GM12878 (cell line): ENCODE results near the gene FBXO42. TPM values are rescaled to one million over a fixed set of nuclear protein-coding genes. Genes with fewer than 3 reads are reported as not detected.

Experiments
- CBFB ChIP-seq: IDR thresholded peaks from 2 replicates; pipeline ENCODE4 v1.6.1; 2016; ENCODE audit warnings: antibody characterized with exemption, low read depth
- GATAD2B ChIP-seq: fragments of 450-650 bp; conservative IDR thresholded peaks from 2 replicates; pipeline ENCODE4 v1.6.1; 2017; ENCODE audit warnings: low read depth, mild to moderate bottlenecking, moderate library complexity
- HSF1 ChIP-seq: fragments of 150-350 bp; IDR thresholded peaks from 2 replicates; pipeline ENCODE4 v1.6.1; 2014; ENCODE audit warnings: mild to moderate bottlenecking, low read depth, low read length
- IKZF2 ChIP-seq, 2 experiments: fragments of 450-650 bp; IDR thresholded peaks; 2 replicates each; pipeline ENCODE4 v1.6.1; 2017; ENCODE audit warnings: mild to moderate bottlenecking in 2 of 2, moderate library complexity in 2 of 2
- PAX8 ChIP-seq: fragments of 450-650 bp; IDR thresholded peaks from 2 replicates; pipeline ENCODE4 v1.6.1; 2017; ENCODE audit warnings: mild to moderate bottlenecking, moderate library complexity
- RCOR1 ChIP-seq: conservative IDR thresholded peaks from 2 replicates; pipeline ENCODE4 v1.6.1; 2012; ENCODE audit warnings: low read depth, low read length, improper control_type of control experiment
- SMARCA5 ChIP-seq: fragments of 450-650 bp; IDR thresholded peaks from 2 replicates; pipeline ENCODE4 v1.6.1; 2017; ENCODE audit warnings: mild to moderate bottlenecking
- SREBF1 ChIP-seq: IDR thresholded peaks from 2 replicates; pipeline ENCODE4 v1.6.1; 2012; ENCODE audit warnings: mild to moderate bottlenecking, low read length
- polyA plus RNA-seq, 11 experiments: library from polyadenylated mRNA; depleted of rRNA in 4 of 11; unstranded in 6 of 11; stranded (reverse) in 5 of 11; fragments of >200 nt; fragmentation: Nextera tagmentation in 4 of 11; fragmentation: Illumina TruSeq in 1 of 11; extraction: Ambion mirVana in 4 of 11; extraction: Trizol in 1 of 11; gene quantifications; 1 replicate in 1 of 11; 2 replicates in 10 of 11; pipeline versions ENCODE4 v1.2.1 to v1.2.3, GENCODE V29; 2011 to 2016; ENCODE audit warnings: inconsistent platforms in 2 of 11, missing spikeins in 2 of 11, low read depth in 1 of 11
- total RNA-seq, 4 experiments: library from RNA; depleted of rRNA in 3 of 4; stranded (reverse); fragments of >200 nt in 3 of 4; fragmentation: Illumina TruSeq in 1 of 4; extraction: Trizol in 1 of 4; gene quantifications; 2 replicates each; pipeline versions ENCODE4 v1.2.1 to v1.2.3, GENCODE V29; 2013 to 2021

The FBXO42 gene
- total and polyA plus RNA-seq, 10 of the 15 experiments (the other 5 are each of a cell fraction or from before 2014, with no cell fraction given), result 6.1 to 23.8 (median 15.2) TPM

- TF ChIP-seq IKZF2 (IDR thresholded peaks at IDR 0.05), result peak in 1 of 2 experiments; percentile 72; a peak in 1 of 4 replicates
- TF ChIP-seq HSF1, result no peak
- TF ChIP-seq RCOR1, result no peak
- 0 out of 2 replicates have a peak, but pooled peaks have one; percentile 10 for TF ChIP-seq GATAD2B
- no peak; the same call in 1 of the 2 replicates for TF ChIP-seq CBFB
- no peak for TF ChIP-seq SREBF1
- TF ChIP-seq PAX8, result 0 out of 2 replicates have a peak, but pooled peaks have one; percentile 30
- 0 out of 2 replicates have a peak, but pooled peaks have one; percentile 8 for TF ChIP-seq SMARCA5
These were observed 15.9 kb upstream of the FBXO42 start (continued) for GRCh38 chr1:16367968-16368890.
